K562 (cell line): ENCODE measurements around the gene BCL3. TPM values are rescaled to one million over a fixed set of nuclear protein-coding genes. Genes with fewer than 3 reads are reported as not detected.
A peak's percentile ranks its signal among the peaks of the same experiment; 100 is the strongest.

Experiments used
- ARID1B ChIP-seq: fragments of 450-650 bp; IDR thresholded peaks from 2 replicates; pipeline ENCODE4 v1.6.1; 2016; ENCODE audit warnings: antibody characterized with exemption, mild to moderate bottlenecking, inconsistent platforms
- DEAF1 ChIP-seq: fragments of 450-650 bp; formaldehyde crosslinking; IDR thresholded peaks from 2 replicates; pipeline ENCODE4 v1.4.0; 2020; ENCODE audit warnings: mild to moderate bottlenecking, moderate library complexity
- HNRNPUL1 ChIP-seq: fragments of 200-400 bp; formaldehyde crosslinking; IDR thresholded peaks from 2 replicates; pipeline ENCODE4 v1.6.1; 2017; ENCODE audit warnings: low read length
- KAT8 ChIP-seq: fragments of 450-650 bp; IDR thresholded peaks from 2 replicates; pipeline ENCODE4 v1.6.1; 2016; ENCODE audit warnings: low read depth, mild to moderate bottlenecking
- MNT ChIP-seq, 2 experiments: fragments of 450-650 bp; conservative IDR thresholded peaks; 2 replicates each; pipeline ENCODE4 v1.6.1; 2017; ENCODE audit warnings: mild to moderate bottlenecking in 2 of 2, moderate library complexity in 2 of 2
- NCOA6 ChIP-seq: fragments of 450-650 bp; IDR thresholded peaks from 2 replicates; pipeline ENCODE4 v1.6.1; 2017; ENCODE audit warnings: mild to moderate bottlenecking
- PHF20 ChIP-seq: fragments of 450-650 bp; IDR thresholded peaks from 2 replicates; pipeline ENCODE4 v1.6.1; 2018; ENCODE audit not compliant: partially characterized antibody
- RBM25 ChIP-seq: fragments of 200-400 bp; formaldehyde crosslinking; IDR thresholded peaks from 2 replicates; pipeline ENCODE4 v1.6.1; 2018; ENCODE audit warnings: low read length, low read depth, moderate library complexity; ENCODE audit not compliant: severe bottlenecking
- SMARCA4 ChIP-seq: fragments of 450-650 bp; IDR thresholded peaks from 2 replicates; pipeline ENCODE4 v1.6.1; 2016
- SNRNP70 ChIP-seq: fragments of 200-400 bp; formaldehyde crosslinking; optimal IDR thresholded peaks from 2 replicates; pipeline ENCODE3; 2017; ENCODE audit warnings: low read depth, low read length
- SP2 ChIP-seq: IDR thresholded peaks from 2 replicates; pipeline ENCODE4 v1.6.1; 2011; ENCODE audit warnings: mild to moderate bottlenecking, low read depth, low read length, moderate library complexity; ENCODE audit not compliant: poor library complexity, severe bottlenecking; ENCODE audit errors: extremely low read depth
- TAF15 ChIP-seq: fragments of 200-400 bp; formaldehyde crosslinking; IDR thresholded peaks from 2 replicates; pipeline ENCODE4 v1.6.1; 2017; ENCODE audit warnings: mild to moderate bottlenecking, low read depth, low read length, moderate library complexity
- TCF15 ChIP-seq: fragments of 250-450 bp; sonication (Bioruptor Pico); IDR thresholded peaks from 2 replicates; pipeline ENCODE4 v1.8.0; 2022; ENCODE audit warnings: moderate library complexity, mild to moderate bottlenecking, inconsistent platforms
- TCF7 ChIP-seq: sonication (generic); IDR thresholded peaks from 2 replicates; pipeline ENCODE4 v1.6.1; 2016; ENCODE audit warnings: antibody characterized with exemption, borderline replicate concordance
- ZBTB1 ChIP-seq: sonication (generic); formaldehyde crosslinking; IDR thresholded peaks from 2 replicates; pipeline ENCODE4 v1.8.1; 2023; ENCODE audit warnings: missing genetic modification reagents, low read depth, mild to moderate bottlenecking, borderline replicate concordance
- ZBTB2 ChIP-seq: fragments of 450-650 bp; IDR thresholded peaks from 2 replicates; pipeline ENCODE4 v1.6.1; 2016; ENCODE audit warnings: antibody characterized with exemption
- ZBTB33 ChIP-seq: sonication (generic); formaldehyde crosslinking; IDR thresholded peaks from 2 replicates; pipeline ENCODE4 v1.8.1; 2023; ENCODE audit warnings: mild to moderate bottlenecking, missing genetic modification reagents
- ZNF717 ChIP-seq: fragments of 250-450 bp; sonication (Bioruptor Pico); IDR thresholded peaks from 2 replicates; pipeline ENCODE4 v1.5.0; 2021
- ZNF740 ChIP-seq, 3 experiments: fragments of 200-800 bp in 1 of 3; sonication (Bioruptor generic) in 1 of 3; sonication (generic) in 1 of 3; formaldehyde crosslinking in 1 of 3; IDR thresholded peaks; 2 replicates each; pipeline versions ENCODE4 v1.6.1 to v1.8.0; 2016 to 2022; ENCODE audit warnings: mild to moderate bottlenecking in 2 of 3, missing compliant biosample characterization in 2 of 3, missing genetic modification characterization in 2 of 3, missing genetic modification reagents in 1 of 3
- ZNF830 ChIP-seq: fragments of 250-450 bp; sonication (Bioruptor Pico); IDR thresholded peaks from 2 replicates; pipeline ENCODE4 v1.5.0; 2021; ENCODE audit warnings: mild to moderate bottlenecking
- polyA plus RNA-seq, 8 experiments: library from polyadenylated mRNA; depleted of rRNA in 4 of 8; stranded (reverse) in 5 of 8; unstranded in 3 of 8; fragments of >200 nt; fragmentation: Nextera tagmentation in 2 of 8; fragmentation: Illumina TruSeq in 1 of 8; extraction: Ambion mirVana in 2 of 8; extraction: Trizol in 1 of 8; gene quantifications; 2 replicates each; pipeline versions ENCODE4 v1.2.1 to v1.2.3, GENCODE V29; 2011 to 2014; ENCODE audit warnings: inconsistent platforms in 1 of 8, missing spikeins in 1 of 8
- total RNA-seq, 7 experiments: library from RNA; depleted of rRNA in 6 of 7; stranded (reverse); fragments of >200 nt in 6 of 7; fragmentation: Illumina TruSeq in 2 of 7; extraction: Trizol in 2 of 7; gene quantifications; 2 replicates each; pipeline versions ENCODE4 v1.2.1 to v1.2.3, GENCODE V29; 2011 to 2021; ENCODE audit warnings: low replicate concordance in 1 of 7

BCL3 gene
- total and polyA plus RNA-seq, 9 of the 15 experiments (the other 6 are each of a cell fraction or from before 2014, with no cell fraction given): 0.03 to 2.4 (median 0.50) TPM; not detected in 1

- TF ChIP-seq ZBTB33 (CRISPR knock-in tag) (no peak), ARID1B (peak; percentile 13; the same call in 1 of the 2 replicates), NCOA6 (no peak), ZNF830 (no peak), ZNF740 (CRISPR knock-in tag; IDR thresholded peaks at IDR 0.05) (no peak), ZNF740 (tag; IDR thresholded peaks at IDR 0.05) (no peak), KAT8 (no peak), PHF20 (no peak), TAF15 (no peak), SNRNP70 (no peak), SP2 (no peak), HNRNPUL1 (no peak), ZBTB2 (no peak), DEAF1 (CRISPR knock-in tag) (peak; percentile 88), MNT (conservative IDR thresholded peaks at IDR 0.05) (peak; percentile 28 to 46; a peak in 3 of 4 replicates), SMARCA4 (no peak; the same call in 1 of the 2 replicates), TCF7 (no peak), TCF15 (CRISPR knock-in tag) (no peak), ZBTB1 (CRISPR knock-in tag) (no peak), RBM25 (no peak), ZNF717 (CRISPR knock-in tag) (no peak)
These were observed 22.2 kb downstream of the BCL3 start (continued) for GRCh38 chr19:44770550-44771257.
